ENCODE results near the gene IL36B. TPM values are rescaled to one million over a fixed set of nuclear protein-coding genes. Genes with fewer than 3 reads are reported as not detected.

IL36B gene
- total RNA-seq, 1 donor from 2014 or later: not detected

GRCh38 chr2:113009622-113010021 is 43.0 kb downstream of the IL36B start:
- Mint-ChIP-seq H3K36me3 (ENCODE audit: low read depth, unreplicated experiment) (no peaks in the 10 kb centered on the region), H3K4me3 (ENCODE audit: unreplicated experiment) (no peak overlapping the region), H3K4me1 (ENCODE audit: low read depth, unreplicated experiment) (peaks cover 6% of the 10 kb centered on the region), H3K9me3 (ENCODE audit: unreplicated experiment) (peaks cover 2% of the 10 kb centered on the region), H3K27me3 (ENCODE audit: low read depth, unreplicated experiment) (peaks cover 2% of the 10 kb centered on the region), H3K27ac (ENCODE audit: unreplicated experiment) (no peak overlapping the region)
- TF ChIP-seq CTCF (IDR thresholded peaks at IDR 0.05; ENCODE audit: insufficient read depth, low read depth, low read length): no peak
- no peak for TF ChIP-seq EZH2 (IDR thresholded peaks at IDR 0.05; ENCODE audit: insufficient read depth, low read length)
- Histone ChIP-seq H4K20me1 (ENCODE audit: insufficient read depth, low read length) (no peaks in the 10 kb centered on the region), H3K36me3 (ENCODE audit: insufficient read depth, low read length) (no peaks in the 10 kb centered on the region), H3K4me2 (ENCODE audit: low read length) (no peak overlapping the region), H3K27ac (ENCODE audit: low read depth, low read length) (no peak overlapping the region), H2AFZ (ENCODE audit: low read depth, low read length) (no peak overlapping the region), H3K4me1 (ENCODE audit: insufficient read depth, low read length) (no peaks in the 10 kb centered on the region), H3K9me3 (ENCODE audit: insufficient read depth, low read depth, low read length) (no peaks in the 10 kb centered on the region), H3K9ac (ENCODE audit: low read length) (no peak overlapping the region), H3K4me3 (ENCODE audit: insufficient read depth, low read depth, low read length) (no peak overlapping the region), H3K27me3 (ENCODE audit: insufficient read depth, low read length) (peaks cover 3% of the 10 kb centered on the region), H3K79me2 (ENCODE audit: insufficient read depth, low read length) (no peaks in the 10 kb centered on the region)
- DNase-seq (ENCODE audit: low read depth) (no peak), FAIRE-seq (no peak)

DNA sequence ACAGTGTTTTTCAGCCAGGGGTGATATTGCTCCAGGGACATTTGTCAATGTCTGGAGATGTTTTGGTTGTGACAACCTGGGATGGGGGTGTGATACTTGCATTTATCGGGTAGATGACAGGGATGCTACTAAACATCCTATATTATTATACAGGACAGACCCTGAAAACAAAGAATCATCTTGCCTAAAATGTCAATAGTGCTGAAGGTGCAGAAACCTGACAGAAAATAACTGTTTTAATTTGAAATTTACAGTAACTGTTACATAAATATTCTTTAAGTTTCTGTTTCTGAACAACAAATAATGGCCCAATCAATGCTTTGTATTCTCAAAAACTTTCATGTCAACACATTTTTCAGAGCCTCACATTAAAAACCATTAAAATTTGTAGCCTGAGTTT is 45.4 kb downstream of the IL36B start:
- no peaks in the 10 kb centered on the region for H3K79me2 ChIP-seq (ENCODE audit: insufficient read depth, low read length)
- H3K27me3 ChIP-seq (ENCODE audit: insufficient read depth, low read length): peaks cover 3% of the 10 kb centered on the region
- H3K4me3 ChIP-seq (ENCODE audit: insufficient read depth, low read depth, low read length): no peak overlapping the region
- H3K27ac ChIP-seq (ENCODE audit: low read depth, low read length): no peak overlapping the region
- DNase-seq (ENCODE audit: low read depth): no peak
- Mint-ChIP-seq H3K27ac (ENCODE audit: unreplicated experiment) (no peak overlapping the region), H3K4me3 (ENCODE audit: unreplicated experiment) (no peak overlapping the region), H3K36me3 (ENCODE audit: low read depth, unreplicated experiment) (no peaks in the 10 kb centered on the region), H3K27me3 (ENCODE audit: low read depth, unreplicated experiment) (peaks cover 13% of the 10 kb centered on the region), H3K9me3 (ENCODE audit: unreplicated experiment) (peaks cover 4% of the 10 kb centered on the region), H3K4me1 (ENCODE audit: low read depth, unreplicated experiment) (peaks cover 5% of the 10 kb centered on the region)
- H2AFZ ChIP-seq (ENCODE audit: low read depth, low read length): no peak overlapping the region
- H3K9ac ChIP-seq (ENCODE audit: low read length): no peak overlapping the region
- no peaks in the 10 kb centered on the region for H3K9me3 ChIP-seq (ENCODE audit: insufficient read depth, low read depth, low read length)
- H3K4me2 ChIP-seq (ENCODE audit: low read length): no peak overlapping the region
- no peaks in the 10 kb centered on the region for H3K36me3 ChIP-seq (ENCODE audit: insufficient read depth, low read length)
- H3K4me1 ChIP-seq (ENCODE audit: insufficient read depth, low read length): no peaks in the 10 kb centered on the region
- no peak for FAIRE-seq
- H4K20me1 ChIP-seq (ENCODE audit: insufficient read depth, low read length): no peaks in the 10 kb centered on the region
- no peak for TF ChIP-seq CTCF (IDR thresholded peaks at IDR 0.05; ENCODE audit: insufficient read depth, low read depth, low read length)
- no peak for TF ChIP-seq EZH2 (IDR thresholded peaks at IDR 0.05; ENCODE audit: insufficient read depth, low read length)

GRCh38 chr2:113005030-113005509 is 47.6 kb downstream of the IL36B start, which contains the start of gene IL36A:
IL36A (plus strand) TSS chr2:113005459; CDS start chr2:113005872, 413 bp downstream.
- H3K27ac ChIP-seq (ENCODE audit: low read depth, low read length): no peak within 1 kb of the TSS
- H3K9me3 Mint-ChIP-seq (ENCODE audit: unreplicated experiment): peaks cover 11% of the 10 kb centered on the region
- H3K36me3 Mint-ChIP-seq (ENCODE audit: low read depth, unreplicated experiment): no peaks in the 10 kb centered on the region
- H3K27me3 ChIP-seq (ENCODE audit: insufficient read depth, low read length): no peaks in the 10 kb centered on the region
- peaks cover 13% of the 10 kb centered on the region for H3K27me3 Mint-ChIP-seq (ENCODE audit: low read depth, unreplicated experiment)
- FAIRE-seq (no peak), DNase-seq (ENCODE audit: low read depth) (no peak)
- H3K4me3 ChIP-seq (ENCODE audit: insufficient read depth, low read depth, low read length): no peak within 1 kb of the TSS
- H3K27ac Mint-ChIP-seq (ENCODE audit: unreplicated experiment): no peak within 1 kb of the TSS
- H3K9me3 ChIP-seq (ENCODE audit: insufficient read depth, low read depth, low read length): no peaks in the 10 kb centered on the region
- H2AFZ ChIP-seq (ENCODE audit: low read depth, low read length): no peak within 1 kb of the TSS
- TF ChIP-seq CTCF (IDR thresholded peaks at IDR 0.05; ENCODE audit: insufficient read depth, low read depth, low read length) (no peak), EZH2 (IDR thresholded peaks at IDR 0.05; ENCODE audit: insufficient read depth, low read length) (no peak)
- no peaks in the 10 kb centered on the region for H3K79me2 ChIP-seq (ENCODE audit: insufficient read depth, low read length)
- H3K36me3 ChIP-seq (ENCODE audit: insufficient read depth, low read length): no peaks in the 10 kb centered on the region
- no peaks in the 10 kb centered on the region for H4K20me1 ChIP-seq (ENCODE audit: insufficient read depth, low read length)
- no peak within 1 kb of the TSS for H3K9ac ChIP-seq (ENCODE audit: low read length)
- H3K4me1 ChIP-seq (ENCODE audit: insufficient read depth, low read length): no peaks in the 10 kb centered on the region
- H3K4me3 Mint-ChIP-seq (ENCODE audit: unreplicated experiment): no peak within 1 kb of the TSS
- peaks cover 3% of the 10 kb centered on the region for H3K4me1 Mint-ChIP-seq (ENCODE audit: low read depth, unreplicated experiment)
- no peak within 1 kb of the TSS for H3K4me2 ChIP-seq (ENCODE audit: low read length)

Measured in astrocyte (in vitro differentiated cells and primary cell).